ENCODE results near the gene STPG1. TPM values are rescaled to one million over a fixed set of nuclear protein-coding genes. Genes with fewer than 3 reads are reported as not detected.

STPG1 gene
- total RNA-seq, 1 experiment from 2014 or later = 12.8 TPM

GRCh38 chr1:24426744-24427544 is 13.4 kb upstream of the STPG1 start:
- Mint-ChIP-seq H3K4me3 (no peak overlapping the region), H3K27me3 (ENCODE audit: low read depth) (no peaks in the 10 kb centered on the region)
- POLR2A ChIA-PET = no interaction called here

More at GRCh38 chr1:24426744-24427544, 13.4 kb upstream of the STPG1 start:
- CTCF ChIA-PET = interaction anchor here (4.6 kb wide), 1 partner anchor 11 kb away, joined by 21 read pairs; the partner anchor contains the start of gene NIPAL3
- H3K9me3 Mint-ChIP-seq = no peaks in the 10 kb centered on the region
- no peak overlapping the region for H3K27ac Mint-ChIP-seq
- DNase-seq (ENCODE audit: low spot score) (no peak), ATAC-seq (no peak)
- TF ChIP-seq JUN (CRISPR knock-in tag; IDR thresholded peaks at IDR 0.05) = no peak
- no peak for TF ChIP-seq MAX (CRISPR knock-in tag; IDR thresholded peaks at IDR 0.05)
- no peak for TF ChIP-seq FOXP4 (CRISPR knock-in tag; IDR thresholded peaks at IDR 0.05)
- no peak for TF ChIP-seq PRRX2 (CRISPR knock-in tag; IDR thresholded peaks at IDR 0.05)
- no peak for TF ChIP-seq ZMAT4 (CRISPR knock-in tag; IDR thresholded peaks at IDR 0.05)
- TF ChIP-seq GRHL2 (CRISPR knock-in tag; IDR thresholded peaks at IDR 0.05; ENCODE audit: insufficient replicate concordance, severe bottlenecking) = no peak
- TF ChIP-seq RELA (CRISPR knock-in tag; IDR thresholded peaks at IDR 0.05; ENCODE audit: borderline replicate concordance) = no peak
- TF ChIP-seq PRDM15 (CRISPR knock-in tag; IDR thresholded peaks at IDR 0.05) = no peak
- no peak for TF ChIP-seq ZNF317 (CRISPR knock-in tag; IDR thresholded peaks at IDR 0.05; ENCODE audit: borderline replicate concordance, low read depth)
- no peak for TF ChIP-seq HMGA2 (CRISPR knock-in tag; IDR thresholded peaks at IDR 0.05)
- TF ChIP-seq MYBL2 (CRISPR knock-in tag; IDR thresholded peaks at IDR 0.05) = no peak
- no peak for TF ChIP-seq E2F4 (CRISPR knock-in tag; IDR thresholded peaks at IDR 0.05; ENCODE audit: borderline replicate concordance, low read depth)
- TF ChIP-seq CBFB (CRISPR knock-in tag; IDR thresholded peaks at IDR 0.05; ENCODE audit: low read depth) = no peak
- TF ChIP-seq ZNF532 (CRISPR knock-in tag; IDR thresholded peaks at IDR 0.05; ENCODE audit: borderline replicate concordance) = no peak
- TF ChIP-seq ZNF138 (CRISPR knock-in tag; conservative IDR thresholded peaks at IDR 0.05) = no peak
- H3K36me3 Mint-ChIP-seq = no peaks in the 10 kb centered on the region
- H3K4me1 Mint-ChIP-seq = peaks cover 22% of the 10 kb centered on the region

Data from WTC11 (cell line).